ENCODE data around the gene CPNE5. TPM values are rescaled to one million over a fixed set of nuclear protein-coding genes. Genes with fewer than 3 reads are reported as not detected.

Gene CPNE5
- polyA plus RNA-seq, 3 donors = 0.47 to 0.85 (median 0.82) TPM

DNA sequence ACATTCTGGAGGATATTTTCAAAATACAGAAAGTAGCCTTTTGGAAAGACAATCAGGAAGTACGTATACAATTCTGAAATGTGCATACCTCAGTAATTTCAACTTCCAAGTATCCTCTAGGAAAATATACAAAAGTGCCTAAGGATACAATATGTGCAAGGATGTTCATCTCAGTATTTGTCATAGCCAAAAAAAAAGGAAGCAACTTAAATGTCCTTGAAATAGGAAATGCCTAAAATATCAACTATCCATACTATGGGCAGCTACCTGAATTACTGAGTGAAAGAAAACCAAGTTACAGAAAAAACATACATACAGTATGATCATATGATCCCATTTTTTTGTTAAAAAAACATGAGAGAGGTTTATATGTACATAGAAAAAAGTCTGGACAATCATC lies 33.9 kb upstream of the CPNE5 start:
- Mint-ChIP-seq H3K36me3 (peaks cover 21 to 28% of the 10 kb centered on the region in 2 donors), H3K27me3 (ENCODE audit: low read depth in 3 of 3) (peaks cover 0 to 3% (median 2%) of the 10 kb centered on the region in 3 donors), H3K4me1 (peaks cover 25% of the 10 kb centered on the region), H3K27ac (peak overlapping the region in 2 of 7 donors; percentile 19 to 98), H3K4me3 (no peak overlapping the region), H3K9me3 (peaks cover 0 to 4% (median 0%) of the 10 kb centered on the region in 7 donors)
- peaks cover 15 to 23% of the 10 kb centered on the region in 2 donors for H3K4me1 ChIP-seq (ENCODE audit: control insufficient read depth in 1 of 2, insufficient read depth in 2 of 2, low read length in 2 of 2)
- intact Hi-C loops (cut with micrococcal nuclease) = no loop called here
- TF ChIP-seq, protein P1, sequence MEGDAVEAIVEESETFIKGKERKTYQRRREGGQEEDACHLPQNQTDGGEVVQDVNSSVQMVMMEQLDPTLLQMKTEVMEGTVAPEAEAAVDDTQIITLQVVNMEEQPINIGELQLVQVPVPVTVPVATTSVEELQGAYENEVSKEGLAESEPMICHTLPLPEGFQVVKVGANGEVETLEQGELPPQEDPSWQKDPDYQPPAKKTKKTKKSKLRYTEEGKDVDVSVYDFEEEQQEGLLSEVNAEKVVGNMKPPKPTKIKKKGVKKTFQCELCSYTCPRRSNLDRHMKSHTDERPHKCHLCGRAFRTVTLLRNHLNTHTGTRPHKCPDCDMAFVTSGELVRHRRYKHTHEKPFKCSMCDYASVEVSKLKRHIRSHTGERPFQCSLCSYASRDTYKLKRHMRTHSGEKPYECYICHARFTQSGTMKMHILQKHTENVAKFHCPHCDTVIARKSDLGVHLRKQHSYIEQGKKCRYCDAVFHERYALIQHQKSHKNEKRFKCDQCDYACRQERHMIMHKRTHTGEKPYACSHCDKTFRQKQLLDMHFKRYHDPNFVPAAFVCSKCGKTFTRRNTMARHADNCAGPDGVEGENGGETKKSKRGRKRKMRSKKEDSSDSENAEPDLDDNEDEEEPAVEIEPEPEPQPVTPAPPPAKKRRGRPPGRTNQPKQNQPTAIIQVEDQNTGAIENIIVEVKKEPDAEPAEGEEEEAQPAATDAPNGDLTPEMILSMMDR (IDR thresholded peaks at IDR 0.05) = no peak
- H3K27ac ChIP-seq (ENCODE audit: low read depth in 1 of 2, low read length in 2 of 2) = no peak overlapping the region
- H3K4me2 ChIP-seq (replicated peaks; ENCODE audit: extremely low read depth, low read length, poor library complexity, severe bottlenecking) = peak overlapping the region; percentile 93
- H3K9ac ChIP-seq (ENCODE audit: insufficient read depth, low read length, poor library complexity, severe bottlenecking) = no peak overlapping the region
- no peaks in the 10 kb centered on the region for H4K20me1 ChIP-seq (ENCODE audit: insufficient read depth, low read length)
- peak overlapping the region; percentile 99 for H2AFZ ChIP-seq (ENCODE audit: insufficient read depth, low read depth, low read length, poor library complexity, severe bottlenecking)
- no peaks in the 10 kb centered on the region for H3K27me3 ChIP-seq (ENCODE audit: control insufficient read depth in 2 of 2, insufficient read depth in 2 of 2, low read length in 2 of 2)
- H3K79me2 ChIP-seq (ENCODE audit: insufficient read depth, low read length) = peaks cover 53% of the 10 kb centered on the region
- peak overlapping the region in 1 of 3 experiments; percentile 98 for H3K4me3 ChIP-seq (replicated peaks in 1 of 3; ENCODE audit: low read depth in 2 of 3, low read length in 3 of 3)
- peaks cover 12 to 27% of the 10 kb centered on the region in 2 donors for H3K36me3 ChIP-seq (replicated peaks in 1 of 2; ENCODE audit: control insufficient read depth in 1 of 2, insufficient read depth in 2 of 2, low read length in 2 of 2)
- no peaks in the 10 kb centered on the region for H3K9me3 ChIP-seq (replicated peaks in 1 of 2; ENCODE audit: control insufficient read depth in 1 of 2, insufficient read depth in 1 of 2, low read length in 2 of 2)
- no CpG with 5 or more reads among the region's 1 CpG for WGBS (ENCODE audit: insufficient coverage)
- DNase-seq = no peak

DNA sequence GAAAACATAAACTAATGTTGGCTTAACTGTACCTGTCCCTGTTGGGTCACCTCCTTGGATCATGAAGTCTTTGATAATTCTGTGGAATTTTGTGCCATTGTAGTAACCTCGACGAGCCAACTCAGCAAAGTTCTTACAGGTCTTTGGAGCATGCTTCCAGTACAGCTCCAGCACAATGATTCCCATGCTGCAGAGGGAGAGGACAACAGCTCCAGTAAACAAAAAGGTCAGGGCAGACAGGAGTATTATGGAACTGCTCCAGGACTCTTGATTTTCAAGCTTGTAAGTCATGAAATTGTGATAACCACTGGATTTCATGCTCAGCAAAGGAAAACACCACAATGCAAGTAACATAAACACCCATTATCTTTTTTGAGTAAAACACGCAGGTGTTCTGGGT lies 32.4 kb upstream of the CPNE5 start:
- H3K9me3 Mint-ChIP-seq = no peaks in the 10 kb centered on the region
- Histone ChIP-seq H4K20me1 (ENCODE audit: insufficient read depth, low read length) (no peaks in the 10 kb centered on the region), H3K79me2 (ENCODE audit: insufficient read depth, low read length) (peaks cover 67% of the 10 kb centered on the region), H3K4me1 (ENCODE audit: control insufficient read depth in 1 of 2, insufficient read depth in 2 of 2, low read length in 2 of 2) (peaks cover 15 to 23% of the 10 kb centered on the region in 2 donors), H3K27ac (ENCODE audit: low read depth in 1 of 2, low read length in 2 of 2) (no peak overlapping the region), H3K36me3 (replicated peaks in 1 of 2; ENCODE audit: control insufficient read depth in 1 of 2, insufficient read depth in 2 of 2, low read length in 2 of 2) (peaks cover 22 to 41% of the 10 kb centered on the region in 2 donors), H2AFZ (ENCODE audit: insufficient read depth, low read depth, low read length, poor library complexity, severe bottlenecking) (no peak overlapping the region), H3K9ac (ENCODE audit: insufficient read depth, low read length, poor library complexity, severe bottlenecking) (no peak overlapping the region), H3K27me3 (ENCODE audit: control insufficient read depth in 2 of 2, insufficient read depth in 2 of 2, low read length in 2 of 2) (no peaks in the 10 kb centered on the region), H3K9me3 (replicated peaks in 1 of 2; ENCODE audit: control insufficient read depth in 1 of 2, insufficient read depth in 1 of 2, low read length in 2 of 2) (no peaks in the 10 kb centered on the region), H3K4me3 (replicated peaks in 1 of 3; ENCODE audit: low read depth in 2 of 3, low read length in 3 of 3) (no peak overlapping the region), H3K4me2 (replicated peaks; ENCODE audit: extremely low read depth, low read length, poor library complexity, severe bottlenecking) (no peak overlapping the region)
- no peak overlapping the region for H3K4me3 Mint-ChIP-seq
- intact Hi-C loops (cut with micrococcal nuclease) = no loop called here
- WGBS (ENCODE audit: insufficient coverage) = 100% methylated on average over 2 of the region's 3 CpGs
- TF ChIP-seq, protein P1 (IDR thresholded peaks at IDR 0.05) = no peak
- H3K27me3 Mint-ChIP-seq (ENCODE audit: low read depth in 3 of 3) = no peaks in the 10 kb centered on the region
- H3K36me3 Mint-ChIP-seq = peaks cover 35 to 41% of the 10 kb centered on the region in 2 donors
- H3K4me1 Mint-ChIP-seq = peaks cover 23% of the 10 kb centered on the region
- DNase-seq = no peak
- no peak overlapping the region for H3K27ac Mint-ChIP-seq

Data from CD14-positive monocyte (primary cell).